HepG2 (cell line): Measurements from ENCODE around the gene SMDT1.

ENCODE experiments used
- CEBPB ChIP-seq: IDR thresholded peaks from 2 replicates; pipeline ENCODE4 v1.6.1; 2011; ENCODE audit warnings: low read depth, low read length, improper control_type of control experiment, borderline replicate concordance
- CHD2 ChIP-seq: IDR thresholded peaks from 2 replicates; pipeline ENCODE4 v1.6.1; 2011; ENCODE audit warnings: low read depth, low read length, improper control_type of control experiment
- ZNF790 ChIP-seq: sonication (generic); formaldehyde crosslinking; IDR thresholded peaks from 2 replicates; pipeline ENCODE4 v1.8.0; 2022; ENCODE audit warnings: missing genetic modification reagents, mild to moderate bottlenecking, borderline replicate concordance
- TF ChIP-seq, protein P1 (sequence below): sonication (generic); formaldehyde crosslinking; IDR thresholded peaks from 2 replicates; pipeline ENCODE4 v1.5.0; 2020; ENCODE audit warnings: mild to moderate bottlenecking, missing genetic modification reagents, moderate library complexity
- TF ChIP-seq, protein P2 (sequence below): sonication (generic); formaldehyde crosslinking; IDR thresholded peaks from 2 replicates; pipeline ENCODE4 v1.5.1; 2020; ENCODE audit warnings: missing genetic modification reagents, mild to moderate bottlenecking, borderline replicate concordance

DNA sequence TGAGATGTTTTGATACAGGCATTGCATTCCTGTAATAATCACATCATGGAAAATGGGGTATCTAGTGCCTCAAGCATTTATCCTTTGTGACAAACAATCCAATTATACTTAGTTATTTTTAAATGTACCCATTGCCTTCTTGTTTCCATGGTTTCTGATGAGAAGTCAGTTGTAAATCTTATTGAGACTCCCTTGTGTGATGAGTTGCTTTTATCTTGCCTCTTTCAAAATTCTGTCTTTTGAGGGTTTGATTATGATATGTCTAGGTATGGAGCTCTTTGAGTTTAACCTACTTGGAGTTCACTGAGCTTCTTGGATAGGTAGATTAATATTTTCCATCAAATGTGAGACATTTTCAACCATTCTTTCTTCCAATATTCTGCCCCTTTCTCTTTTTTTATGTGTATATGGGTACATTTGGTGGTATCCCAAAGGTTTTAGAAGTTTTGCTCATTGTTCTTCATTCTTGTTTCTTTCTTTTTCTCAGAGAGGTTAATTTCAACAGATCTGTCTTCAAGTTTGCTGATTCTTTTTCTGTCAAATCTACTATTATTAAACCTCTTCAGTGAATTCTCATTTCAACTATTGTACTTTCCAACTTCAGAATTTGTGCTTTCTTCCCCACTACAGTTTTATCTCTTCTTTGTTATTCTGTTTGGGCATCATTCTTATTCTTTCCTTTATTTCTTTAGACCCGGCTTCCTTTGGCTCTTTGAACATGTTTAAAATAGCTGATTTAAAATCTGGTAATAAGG, 22.6 kb upstream of the SMDT1 start:
- TF ChIP-seq, protein P1, sequence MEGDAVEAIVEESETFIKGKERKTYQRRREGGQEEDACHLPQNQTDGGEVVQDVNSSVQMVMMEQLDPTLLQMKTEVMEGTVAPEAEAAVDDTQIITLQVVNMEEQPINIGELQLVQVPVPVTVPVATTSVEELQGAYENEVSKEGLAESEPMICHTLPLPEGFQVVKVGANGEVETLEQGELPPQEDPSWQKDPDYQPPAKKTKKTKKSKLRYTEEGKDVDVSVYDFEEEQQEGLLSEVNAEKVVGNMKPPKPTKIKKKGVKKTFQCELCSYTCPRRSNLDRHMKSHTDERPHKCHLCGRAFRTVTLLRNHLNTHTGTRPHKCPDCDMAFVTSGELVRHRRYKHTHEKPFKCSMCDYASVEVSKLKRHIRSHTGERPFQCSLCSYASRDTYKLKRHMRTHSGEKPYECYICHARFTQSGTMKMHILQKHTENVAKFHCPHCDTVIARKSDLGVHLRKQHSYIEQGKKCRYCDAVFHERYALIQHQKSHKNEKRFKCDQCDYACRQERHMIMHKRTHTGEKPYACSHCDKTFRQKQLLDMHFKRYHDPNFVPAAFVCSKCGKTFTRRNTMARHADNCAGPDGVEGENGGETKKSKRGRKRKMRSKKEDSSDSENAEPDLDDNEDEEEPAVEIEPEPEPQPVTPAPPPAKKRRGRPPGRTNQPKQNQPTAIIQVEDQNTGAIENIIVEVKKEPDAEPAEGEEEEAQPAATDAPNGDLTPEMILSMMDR (CRISPR knock-in tag) = no peak
- TF ChIP-seq CHD2 (no peak), CEBPB (no peak), ZNF790 (no peak)
- TF ChIP-seq, protein P2, sequence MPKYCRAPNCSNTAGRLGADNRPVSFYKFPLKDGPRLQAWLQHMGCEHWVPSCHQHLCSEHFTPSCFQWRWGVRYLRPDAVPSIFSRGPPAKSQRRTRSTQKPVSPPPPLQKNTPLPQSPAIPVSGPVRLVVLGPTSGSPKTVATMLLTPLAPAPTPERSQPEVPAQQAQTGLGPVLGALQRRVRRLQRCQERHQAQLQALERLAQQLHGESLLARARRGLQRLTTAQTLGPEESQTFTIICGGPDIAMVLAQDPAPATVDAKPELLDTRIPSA = no peak
